ENCODE results near the gene IGSF21. TPM values are rescaled to one million over a fixed set of nuclear protein-coding genes. Genes with fewer than 3 reads are reported as not detected.

Gene IGSF21
- total RNA-seq, 1 donor = not detected

GRCh38 chr1:18244762-18245161 is 137.2 kb downstream of the IGSF21 start:
- H2AFZ ChIP-seq (ENCODE audit: low read length) = no peak overlapping the region
- no peaks in the 10 kb centered on the region for H4K20me1 ChIP-seq (ENCODE audit: insufficient read depth, low read length)
- H3K9me3 ChIP-seq (ENCODE audit: low read depth, low read length) = no peaks in the 10 kb centered on the region
- H3K4me2 ChIP-seq (ENCODE audit: insufficient read depth, low read length) = no peak overlapping the region
- H3K4me1 ChIP-seq (ENCODE audit: insufficient read depth, low read length) = no peaks in the 10 kb centered on the region
- TF ChIP-seq, protein P1, sequence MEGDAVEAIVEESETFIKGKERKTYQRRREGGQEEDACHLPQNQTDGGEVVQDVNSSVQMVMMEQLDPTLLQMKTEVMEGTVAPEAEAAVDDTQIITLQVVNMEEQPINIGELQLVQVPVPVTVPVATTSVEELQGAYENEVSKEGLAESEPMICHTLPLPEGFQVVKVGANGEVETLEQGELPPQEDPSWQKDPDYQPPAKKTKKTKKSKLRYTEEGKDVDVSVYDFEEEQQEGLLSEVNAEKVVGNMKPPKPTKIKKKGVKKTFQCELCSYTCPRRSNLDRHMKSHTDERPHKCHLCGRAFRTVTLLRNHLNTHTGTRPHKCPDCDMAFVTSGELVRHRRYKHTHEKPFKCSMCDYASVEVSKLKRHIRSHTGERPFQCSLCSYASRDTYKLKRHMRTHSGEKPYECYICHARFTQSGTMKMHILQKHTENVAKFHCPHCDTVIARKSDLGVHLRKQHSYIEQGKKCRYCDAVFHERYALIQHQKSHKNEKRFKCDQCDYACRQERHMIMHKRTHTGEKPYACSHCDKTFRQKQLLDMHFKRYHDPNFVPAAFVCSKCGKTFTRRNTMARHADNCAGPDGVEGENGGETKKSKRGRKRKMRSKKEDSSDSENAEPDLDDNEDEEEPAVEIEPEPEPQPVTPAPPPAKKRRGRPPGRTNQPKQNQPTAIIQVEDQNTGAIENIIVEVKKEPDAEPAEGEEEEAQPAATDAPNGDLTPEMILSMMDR (IDR thresholded peaks at IDR 0.05; ENCODE audit: extremely low read depth, low read depth, low read length) = no peak
- no peaks in the 10 kb centered on the region for H3K79me2 ChIP-seq (ENCODE audit: insufficient read depth, low read length)
- no peaks in the 10 kb centered on the region for H3K36me3 ChIP-seq (ENCODE audit: insufficient read depth, low read length)
- no peaks in the 10 kb centered on the region for H3K27me3 ChIP-seq (ENCODE audit: insufficient read depth, low read length)
- no peak overlapping the region for H3K4me3 ChIP-seq (ENCODE audit: insufficient read depth, low read length)
- no peak for DNase-seq (ENCODE audit: insufficient read length, low spot score, missing footprints)
- no peak overlapping the region for H3K27ac ChIP-seq (ENCODE audit: low read depth, low read length)

GRCh38 chr1:18245647-18246046 is 138.0 kb downstream of the IGSF21 start:
- H3K4me1 ChIP-seq (ENCODE audit: insufficient read depth, low read length) = no peaks in the 10 kb centered on the region
- peak; percentile 87 for DNase-seq (ENCODE audit: insufficient read length, low spot score, missing footprints)
- no peak overlapping the region for H3K27ac ChIP-seq (ENCODE audit: low read depth, low read length)
- H3K79me2 ChIP-seq (ENCODE audit: insufficient read depth, low read length) = no peaks in the 10 kb centered on the region
- H2AFZ ChIP-seq (ENCODE audit: low read length) = no peak overlapping the region
- TF ChIP-seq, protein P1 (IDR thresholded peaks at IDR 0.05; ENCODE audit: extremely low read depth, low read depth, low read length) = no peak
- no peaks in the 10 kb centered on the region for H3K36me3 ChIP-seq (ENCODE audit: insufficient read depth, low read length)
- no peak overlapping the region for H3K4me3 ChIP-seq (ENCODE audit: insufficient read depth, low read length)
- no peak overlapping the region for H3K4me2 ChIP-seq (ENCODE audit: insufficient read depth, low read length)
- no peaks in the 10 kb centered on the region for H3K9me3 ChIP-seq (ENCODE audit: low read depth, low read length)
- no peaks in the 10 kb centered on the region for H4K20me1 ChIP-seq (ENCODE audit: insufficient read depth, low read length)
- no peaks in the 10 kb centered on the region for H3K27me3 ChIP-seq (ENCODE audit: insufficient read depth, low read length)

- Histone ChIP-seq H3K79me2 (ENCODE audit: insufficient read depth, low read length) (no peaks in the 10 kb centered on the region), H3K4me2 (ENCODE audit: insufficient read depth, low read length) (no peak overlapping the region), H3K36me3 (ENCODE audit: insufficient read depth, low read length) (no peaks in the 10 kb centered on the region), H2AFZ (ENCODE audit: low read length) (no peak overlapping the region), H3K27me3 (ENCODE audit: insufficient read depth, low read length) (no peaks in the 10 kb centered on the region), H3K4me3 (ENCODE audit: insufficient read depth, low read length) (no peak overlapping the region), H3K9me3 (ENCODE audit: low read depth, low read length) (no peaks in the 10 kb centered on the region), H3K27ac (ENCODE audit: low read depth, low read length) (no peak overlapping the region), H4K20me1 (ENCODE audit: insufficient read depth, low read length) (no peaks in the 10 kb centered on the region), H3K4me1 (ENCODE audit: insufficient read depth, low read length) (no peaks in the 10 kb centered on the region)
- no peak for DNase-seq (ENCODE audit: insufficient read length, low spot score, missing footprints)
- TF ChIP-seq, protein P1 (IDR thresholded peaks at IDR 0.05; ENCODE audit: extremely low read depth, low read depth, low read length) = no peak
These were observed 138.9 kb downstream of the IGSF21 start for GRCh38 chr1:18246543-18246942.

GRCh38 chr1:18247151-18247550 is 139.6 kb downstream of the IGSF21 start:
- no peak overlapping the region for H3K4me3 ChIP-seq (ENCODE audit: insufficient read depth, low read length)
- DNase-seq (ENCODE audit: insufficient read length, low spot score, missing footprints) = no peak
- TF ChIP-seq, protein P1 (IDR thresholded peaks at IDR 0.05; ENCODE audit: extremely low read depth, low read depth, low read length) = no peak
- no peaks in the 10 kb centered on the region for H3K9me3 ChIP-seq (ENCODE audit: low read depth, low read length)
- H3K4me2 ChIP-seq (ENCODE audit: insufficient read depth, low read length) = no peak overlapping the region
- H2AFZ ChIP-seq (ENCODE audit: low read length) = no peak overlapping the region
- no peaks in the 10 kb centered on the region for H3K36me3 ChIP-seq (ENCODE audit: insufficient read depth, low read length)
- H3K4me1 ChIP-seq (ENCODE audit: insufficient read depth, low read length) = no peaks in the 10 kb centered on the region
- no peak overlapping the region for H3K27ac ChIP-seq (ENCODE audit: low read depth, low read length)
- no peaks in the 10 kb centered on the region for H3K27me3 ChIP-seq (ENCODE audit: insufficient read depth, low read length)
- no peaks in the 10 kb centered on the region for H4K20me1 ChIP-seq (ENCODE audit: insufficient read depth, low read length)
- H3K79me2 ChIP-seq (ENCODE audit: insufficient read depth, low read length) = no peaks in the 10 kb centered on the region
